SK-N-SH (cell line): Measurements from ENCODE around the gene LGI1. TPM values are rescaled to one million over a fixed set of nuclear protein-coding genes. Genes with fewer than 3 reads are reported as not detected.

Experiments used
- CTCF ChIA-PET: fragments of 300-600, 350-600 bp; formaldehyde crosslinking; extraction: SDS; loops from one replicate; lab custom pipeline; 2021; lab: Yijun Ruan, JAX
- POLR2A ChIA-PET: fragments of 350-600 bp; sonication (Branson Sonifier 250); formaldehyde crosslinking; extraction: SDS; loops from one replicate; lab custom pipeline; 2020; ENCODE audit warnings: antibody characterized with exemption, inconsistent platforms; lab: Yijun Ruan, JAX
- DNase-seq: peaks from one replicate; pipeline ENCODE4 v3.0.0; 2012
- H2AFZ ChIP-seq: fragments of 200-600 bp; sonication (generic); 2 replicates; pipeline ENCODE4 v1.8.1; 2016; ENCODE audit warnings: antibody characterized with exemption, mild to moderate bottlenecking, low read depth
- H3F3A ChIP-seq: fragments of 200-600 bp; sonication (generic); replicated peaks from 2 replicates; pipeline ENCODE3; 2016; ENCODE audit warnings: antibody characterized with exemption, mild to moderate bottlenecking; ENCODE audit not compliant: insufficient read depth
- H3K27ac ChIP-seq, 2 experiments: fragments of 200-500 bp in 1 of 2; fragments of 200-600 bp in 1 of 2; sonication (Bioruptor generic) in 1 of 2; sonication (generic), shearing (Covaris generic) in 1 of 2; 2 replicates each; pipeline versions ENCODE4 v1.5.1 to v1.6.1; 2014 to 2016; ENCODE audit warnings: low read depth in 2 of 2, inconsistent platforms in 1 of 2, low read length in 1 of 2, mild to moderate bottlenecking in 1 of 2, mixed read lengths in 1 of 2
- H3K27me3 ChIP-seq: fragments of 200-600 bp; sonication (generic), shearing (Covaris generic); 2 replicates; pipeline ENCODE4 v1.6.1; 2016; ENCODE audit warnings: mixed run types; ENCODE audit not compliant: insufficient read depth
- H3K36me3 ChIP-seq, 2 experiments: fragments of 200-500 bp in 1 of 2; fragments of 200-600 bp in 1 of 2; sonication (Bioruptor generic) in 1 of 2; sonication (generic) in 1 of 2; replicated peaks in 1 of 2; 2 replicates each; pipeline versions ENCODE3 to v1.5.1; 2014 to 2016; ENCODE audit warnings: low read length in 1 of 2, mild to moderate bottlenecking in 1 of 2; ENCODE audit not compliant: insufficient read depth in 2 of 2, control insufficient read depth in 1 of 2
- H3K4me1 ChIP-seq, 2 experiments: fragments of 200-500 bp in 1 of 2; fragments of 200-600 bp in 1 of 2; sonication (Bioruptor generic) in 1 of 2; sonication (generic), shearing (Covaris generic) in 1 of 2; 2 replicates each; pipeline versions ENCODE4 v1.5.1 to v1.6.1; 2014 to 2016; ENCODE audit warnings: low read depth in 1 of 2, low read length in 1 of 2, mixed run types in 1 of 2; ENCODE audit not compliant: insufficient read depth in 2 of 2, control insufficient read depth in 1 of 2
- H3K4me2 ChIP-seq: fragments of 200-600 bp; sonication (generic), shearing (Covaris generic); 2 replicates; pipeline ENCODE4 v1.6.1; 2017; ENCODE audit warnings: mixed run types
- H3K4me3 ChIP-seq, 2 experiments: fragments of 200-500 bp in 1 of 2; fragments of 200-600 bp in 1 of 2; sonication (Bioruptor generic) in 1 of 2; sonication (generic), shearing (Covaris generic) in 1 of 2; 2 replicates each; pipeline versions ENCODE4 v1.5.1 to v1.8.1; 2014 to 2016; ENCODE audit warnings: low read depth in 2 of 2, inconsistent platforms in 1 of 2, low read length in 1 of 2, mild to moderate bottlenecking in 1 of 2, mixed read lengths in 1 of 2, moderate library complexity in 1 of 2
- H3K79me2 ChIP-seq: fragments of 200-600 bp; sonication (generic); 2 replicates; pipeline ENCODE4 v1.8.1; 2017; ENCODE audit warnings: mild to moderate bottlenecking; ENCODE audit not compliant: insufficient read depth
- H3K9ac ChIP-seq: fragments of 200-600 bp; sonication (generic); 2 replicates; pipeline ENCODE4 v1.6.1; 2017; ENCODE audit warnings: mixed run types
- H3K9me2 ChIP-seq: fragments of 200-600 bp; sonication (generic); 2 replicates; pipeline ENCODE4 v1.6.1; 2017; ENCODE audit warnings: mixed run types
- H3K9me3 ChIP-seq: fragments of 200-600 bp; sonication (generic); 2 replicates; pipeline ENCODE4 v1.6.1; 2017; ENCODE audit warnings: mixed run types, mild to moderate bottlenecking, moderate library complexity
- H4K20me1 ChIP-seq: fragments of 200-600 bp; sonication (generic); 2 replicates; pipeline ENCODE4 v1.6.1; 2017; ENCODE audit warnings: mild to moderate bottlenecking, mixed run types; ENCODE audit not compliant: insufficient read depth
- EP300 ChIP-seq, 2 experiments: IDR thresholded peaks; 2 replicates each; pipeline versions ENCODE4 v1.4.0 to v1.6.1; 2012; ENCODE audit warnings: borderline replicate concordance in 1 of 2, low read depth in 1 of 2, low read length in 1 of 2
- MXI1 ChIP-seq: IDR thresholded peaks from 2 replicates; pipeline ENCODE4 v1.6.1; 2012; ENCODE audit warnings: mild to moderate bottlenecking, low read depth, low read length, improper control_type of control experiment
- NFIC ChIP-seq: IDR thresholded peaks from 2 replicates; pipeline ENCODE4 v1.4.0; 2012; ENCODE audit warnings: borderline replicate concordance
- NRF1 ChIP-seq: IDR thresholded peaks from 2 replicates; pipeline ENCODE4 v1.6.1; 2012; ENCODE audit warnings: low read depth, mild to moderate bottlenecking, low read length
- RAD21 ChIP-seq: IDR thresholded peaks from 2 replicates; pipeline ENCODE4 v1.6.1; 2012; ENCODE audit warnings: mild to moderate bottlenecking, low read length
- SMC3 ChIP-seq: IDR thresholded peaks from 2 replicates; pipeline ENCODE4 v1.6.1; 2012; ENCODE audit warnings: low read depth, low read length, improper control_type of control experiment
- TCF12 ChIP-seq: IDR thresholded peaks from 2 replicates; pipeline ENCODE4 v1.4.0; 2012
- TEAD4 ChIP-seq: IDR thresholded peaks from 2 replicates; pipeline ENCODE4 v1.4.0; 2012; ENCODE audit warnings: mild to moderate bottlenecking, borderline replicate concordance; ENCODE audit not compliant: insufficient read depth
- WGBS: methylation state at CpG from one replicate; pipeline ENCODE4 v1.1.6; 2017; ENCODE audit warnings: low lambda C conversion rate; 5-methylcytosine and 5-hydroxymethylcytosine counted together
- polyA plus RNA-seq, 3 experiments: library from polyadenylated mRNA; depleted of rRNA; stranded (reverse); fragments of >200 nt; gene quantifications; 2 replicates each; pipeline ENCODE4 v1.2.3, GENCODE V29; 2012
- TF ChIP-seq, protein P1 (sequence below): fragments of 200-600 bp; sonication (generic); IDR thresholded peaks from 2 replicates; pipeline ENCODE4 v1.6.1; 2017; ENCODE audit warnings: antibody characterized with exemption, mild to moderate bottlenecking, moderate library complexity
- TF ChIP-seq, protein P2 (sequence below): IDR thresholded peaks from 2 replicates; pipeline ENCODE4 v1.4.0; 2012; ENCODE audit warnings: low read depth, borderline replicate concordance

The LGI1 gene
- polyA plus RNA-seq, 1 of the 3 experiments (the other 2 are of a cell fraction), result 0.03 TPM

- TF ChIP-seq MXI1 (peak; percentile 81), NFIC (peak; percentile 42; the same call in 1 of the 2 replicates), SMC3 (peak; percentile 57), EP300 (IDR thresholded peaks at IDR 0.05; ENCODE audit: borderline replicate concordance in 1 of 2, low read depth in 1 of 2, low read length in 1 of 2) (no peak), NRF1 (no peak), RAD21 (peak; percentile 62)
- TF ChIP-seq, protein P1, sequence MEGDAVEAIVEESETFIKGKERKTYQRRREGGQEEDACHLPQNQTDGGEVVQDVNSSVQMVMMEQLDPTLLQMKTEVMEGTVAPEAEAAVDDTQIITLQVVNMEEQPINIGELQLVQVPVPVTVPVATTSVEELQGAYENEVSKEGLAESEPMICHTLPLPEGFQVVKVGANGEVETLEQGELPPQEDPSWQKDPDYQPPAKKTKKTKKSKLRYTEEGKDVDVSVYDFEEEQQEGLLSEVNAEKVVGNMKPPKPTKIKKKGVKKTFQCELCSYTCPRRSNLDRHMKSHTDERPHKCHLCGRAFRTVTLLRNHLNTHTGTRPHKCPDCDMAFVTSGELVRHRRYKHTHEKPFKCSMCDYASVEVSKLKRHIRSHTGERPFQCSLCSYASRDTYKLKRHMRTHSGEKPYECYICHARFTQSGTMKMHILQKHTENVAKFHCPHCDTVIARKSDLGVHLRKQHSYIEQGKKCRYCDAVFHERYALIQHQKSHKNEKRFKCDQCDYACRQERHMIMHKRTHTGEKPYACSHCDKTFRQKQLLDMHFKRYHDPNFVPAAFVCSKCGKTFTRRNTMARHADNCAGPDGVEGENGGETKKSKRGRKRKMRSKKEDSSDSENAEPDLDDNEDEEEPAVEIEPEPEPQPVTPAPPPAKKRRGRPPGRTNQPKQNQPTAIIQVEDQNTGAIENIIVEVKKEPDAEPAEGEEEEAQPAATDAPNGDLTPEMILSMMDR, result peak; percentile 68
- TF ChIP-seq, protein P2, sequence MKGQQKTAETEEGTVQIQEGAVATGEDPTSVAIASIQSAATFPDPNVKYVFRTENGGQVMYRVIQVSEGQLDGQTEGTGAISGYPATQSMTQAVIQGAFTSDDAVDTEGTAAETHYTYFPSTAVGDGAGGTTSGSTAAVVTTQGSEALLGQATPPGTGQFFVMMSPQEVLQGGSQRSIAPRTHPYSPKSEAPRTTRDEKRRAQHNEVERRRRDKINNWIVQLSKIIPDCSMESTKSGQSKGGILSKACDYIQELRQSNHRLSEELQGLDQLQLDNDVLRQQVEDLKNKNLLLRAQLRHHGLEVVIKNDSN, result peak; percentile 39; the same call in 1 of the 2 replicates
- H3K9me3 ChIP-seq, result no peaks in the 10 kb centered on the region
- H3K9ac ChIP-seq, result no peak overlapping the region
- no peaks in the 10 kb centered on the region for H3K9me2 ChIP-seq
- H3K27me3 ChIP-seq, result no peaks in the 10 kb centered on the region
- H3K36me3 ChIP-seq, result no peaks in the 10 kb centered on the region
- H4K20me1 ChIP-seq, result no peaks in the 10 kb centered on the region
- ChIA-PET CTCF (interaction anchor here (0.6 to 6.2 kb wide), 23 partner anchors 8 to 557 kb away, joined by 3 to 108 read pairs (median 4); partner anchors contain the start of gene FRA10AC1), POLR2A (no interaction called here)
- H3K27ac ChIP-seq, result no peak overlapping the region; a peak in 1 of 4 replicates
- no peak overlapping the region for H3K4me2 ChIP-seq
- no peaks in the 10 kb centered on the region for H3F3A ChIP-seq
- WGBS, result 60% methylated on average over 8 of the region's 8 CpGs
- no peak overlapping the region for H3K4me3 ChIP-seq
- no peaks in the 10 kb centered on the region for H3K79me2 ChIP-seq
- peaks cover 0 to 30% of the 10 kb centered on the region in 2 experiments; a peak in 3 of 4 replicates for H3K4me1 ChIP-seq
- DNase-seq, result peak; percentile 64
- peak overlapping the region; percentile 33; the same call in 1 of the 2 replicates for H2AFZ ChIP-seq
These were observed 56.0 kb downstream of the LGI1 start for GRCh38 chr10:93813507-93814465.

GRCh38 chr10:93815304-93816096 lies 57.8 kb downstream of the LGI1 start:
- WGBS, result 21% methylated on average over 10 of the region's 10 CpGs
- peak overlapping the region in 1 of 2 experiments; percentile 24; a peak in 1 of 4 replicates for H3K4me3 ChIP-seq
- DNase-seq, result peak; percentile 58
- H3F3A ChIP-seq, result no peaks in the 10 kb centered on the region
- peaks cover 0 to 30% of the 10 kb centered on the region in 2 experiments; a peak in 3 of 4 replicates for H3K4me1 ChIP-seq
- H3K79me2 ChIP-seq, result no peaks in the 10 kb centered on the region
- H3K36me3 ChIP-seq, result no peaks in the 10 kb centered on the region
- H3K4me2 ChIP-seq, result peak overlapping the region; percentile 58
- peak overlapping the region; percentile 66 for H2AFZ ChIP-seq
- H3K9me3 ChIP-seq, result no peaks in the 10 kb centered on the region
- TF ChIP-seq TCF12, result no peak
- peak; percentile 50; the same call in 1 of the 2 replicates for TF ChIP-seq SMC3
- TF ChIP-seq TEAD4, result no peak
- peak; percentile 81 for TF ChIP-seq RAD21
- TF ChIP-seq, all 33 proteins: peak for 2
- Histone ChIP-seq H3K27ac (peak overlapping the region; percentile 7 to 95; a peak in 3 of 4 replicates), H3K9me2 (no peaks in the 10 kb centered on the region), H3K9ac (no peak overlapping the region), H4K20me1 (no peaks in the 10 kb centered on the region), H3K27me3 (no peaks in the 10 kb centered on the region)
- ChIA-PET CTCF (interaction anchor here (0.6 to 6.2 kb wide), 40 partner anchors 10 to 630 kb away, joined by 3 to 108 read pairs (median 4); partner anchors contain the start of genes FRA10AC1, LGI1 and MYOF), POLR2A (interaction anchor here (0.7 to 2.1 kb wide), 2 partner anchors 64 to 113 kb away, joined by 3 to 22 read pairs; partner anchors contain the start of gene FRA10AC1)
